Kidney (tissue), 14 donors: ENCODE data around the gene TNPO2. TPM values are rescaled to one million over a fixed set of nuclear protein-coding genes. Genes with fewer than 3 reads are reported as not detected.

Experiments used
- DNase-seq, 5 donors: peaks; one replicate each; pipeline ENCODE4 v3.0.0-alpha.2; 2013 to 2020
- FAIRE-seq: peaks from 2 replicates; lab custom pipeline; 2012; peaks lifted over from hg19 to GRCh38; lab: Jason Lieb, UNC
- H3K27ac ChIP-seq, 2 donors: one replicate each; pipeline ENCODE4 v1.7.0; 2013; ENCODE audit warnings: low read depth in 2 of 2, low read length in 2 of 2, inconsistent platforms in 1 of 2
- H3K27me3 ChIP-seq: one replicate; pipeline ENCODE4 v1.7.1; 2013; ENCODE audit warnings: low read length, inconsistent platforms; ENCODE audit not compliant: control insufficient read depth, insufficient read depth
- H3K36me3 ChIP-seq, 3 donors: one replicate each; pipeline versions ENCODE4 v1.7.0 to v1.7.1; 2013; ENCODE audit warnings: low read length in 3 of 3, control low read depth in 1 of 3, inconsistent platforms in 1 of 3; ENCODE audit not compliant: insufficient read depth in 3 of 3, control insufficient read depth in 2 of 3
- H3K4me1 ChIP-seq, 3 donors: one replicate each; pipeline versions ENCODE4 v1.7.0 to v1.7.1; 2013; ENCODE audit warnings: low read length in 3 of 3, inconsistent platforms in 1 of 3, low read depth in 1 of 3; ENCODE audit not compliant: control insufficient read depth in 2 of 3, insufficient read depth in 2 of 3
- H3K4me3 ChIP-seq, 3 donors: one replicate each; pipeline versions ENCODE4 v1.7.0 to v1.8.1; 2013; ENCODE audit warnings: low read length in 3 of 3, control low read depth in 1 of 3, inconsistent platforms in 1 of 3
- H3K9ac ChIP-seq, 3 donors: one replicate each; pipeline versions ENCODE4 v1.7.0 to v1.7.1; 2013; ENCODE audit warnings: low read length in 3 of 3, control low read depth in 1 of 3, inconsistent platforms in 1 of 3
- H3K9me3 ChIP-seq, 3 donors: one replicate each; pipeline versions ENCODE4 v1.7.0 to v1.7.1; 2013; ENCODE audit warnings: low read length in 3 of 3, control low read depth in 1 of 3, inconsistent platforms in 1 of 3; ENCODE audit not compliant: control insufficient read depth in 2 of 3, insufficient read depth in 1 of 3
- intact Hi-C: fragments of 100-400 bp; cut with DNase I; formaldehyde crosslinking; loops from one replicate; pipeline ENCODE4 v1.11.1; 2022
- polyA plus RNA-seq: library from polyadenylated mRNA; stranded (reverse); fragments of 350-450 nt; fragmentation: Illumina TruSeq; extraction: RNeasy Lipid Tissue Mini Kit (QIAGEN cat#74804); gene quantifications from one replicate; pipeline ENCODE4 v1.2.3, GENCODE V29; 2014; ENCODE audit warnings: low read depth, low replicate concordance; ENCODE audit not compliant: insufficient read depth
- total RNA-seq: library from RNA; stranded (reverse); fragmentation: NEBNext Ultra II Directional; extraction: Animal tissue kit (Norgen Biotek cat#: 25700); gene quantifications from one replicate; pipeline ENCODE4 v1.2.1, GENCODE V29; 2021
- TF ChIP-seq, protein P1 (sequence below): IDR thresholded peaks from 3 replicates; pipeline ENCODE4 v1.5.1; 2012; ENCODE audit warnings: mild to moderate bottlenecking, moderate library complexity, borderline replicate concordance; ENCODE audit not compliant: insufficient read depth; ENCODE audit errors: extremely low read depth
- donor health status: control.
- donor health status: control.
- donor health status: control.
- donor health status: control.
- donor health status: control.
- donor health status: DM: yes; HTN: yes; CAD: no.
- donor health status: Normal renal cell carcinoma (clear cell type).

Gene TNPO2
- total and polyA plus RNA-seq, 2 donors from 2014 or later: 20.5 to 62.7 TPM

DNA sequence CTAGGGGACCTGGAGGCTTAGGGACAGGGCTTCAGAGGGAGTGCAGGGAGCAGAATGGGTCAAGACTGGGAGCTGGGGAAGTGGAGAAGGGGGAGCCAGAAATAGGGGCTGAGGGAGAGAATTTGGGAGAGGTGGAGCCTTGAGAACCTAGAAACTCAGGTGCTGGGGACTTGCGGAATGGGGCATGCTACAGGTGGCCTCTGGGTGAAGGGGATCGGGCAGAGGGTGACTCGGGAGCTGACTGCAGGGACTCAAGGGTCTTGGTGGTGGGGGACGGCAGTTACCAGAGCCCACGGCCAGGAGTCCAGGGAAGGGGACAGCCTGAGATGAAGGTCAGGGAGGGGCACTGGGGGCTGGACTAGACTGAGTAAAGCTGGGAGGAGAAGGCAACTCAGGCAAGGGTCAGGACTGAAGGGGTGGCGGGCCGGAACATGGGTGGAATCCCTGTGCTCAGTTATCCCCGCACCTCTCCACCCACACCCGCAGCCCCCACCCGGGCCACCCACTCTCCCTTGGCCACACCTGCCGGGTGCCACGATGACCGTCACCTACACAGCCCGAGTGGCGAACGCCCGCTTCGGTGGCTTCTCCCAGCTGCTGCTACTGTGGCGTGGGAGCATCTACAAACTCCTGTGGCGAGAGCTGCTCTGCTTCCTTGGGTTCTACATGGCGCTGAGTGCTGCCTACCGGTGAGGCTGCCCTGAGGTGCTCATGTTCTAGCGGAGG lies 28.5 kb upstream of the TNPO2 start:
- intact Hi-C loops: no loop called here
- H3K27ac ChIP-seq: no peak overlapping the region
- no peaks in the 10 kb centered on the region for H3K4me1 ChIP-seq
- no peaks in the 10 kb centered on the region for H3K9me3 ChIP-seq
- H3K9ac ChIP-seq: no peak overlapping the region
- FAIRE-seq: no peak
- TF ChIP-seq, protein P1, sequence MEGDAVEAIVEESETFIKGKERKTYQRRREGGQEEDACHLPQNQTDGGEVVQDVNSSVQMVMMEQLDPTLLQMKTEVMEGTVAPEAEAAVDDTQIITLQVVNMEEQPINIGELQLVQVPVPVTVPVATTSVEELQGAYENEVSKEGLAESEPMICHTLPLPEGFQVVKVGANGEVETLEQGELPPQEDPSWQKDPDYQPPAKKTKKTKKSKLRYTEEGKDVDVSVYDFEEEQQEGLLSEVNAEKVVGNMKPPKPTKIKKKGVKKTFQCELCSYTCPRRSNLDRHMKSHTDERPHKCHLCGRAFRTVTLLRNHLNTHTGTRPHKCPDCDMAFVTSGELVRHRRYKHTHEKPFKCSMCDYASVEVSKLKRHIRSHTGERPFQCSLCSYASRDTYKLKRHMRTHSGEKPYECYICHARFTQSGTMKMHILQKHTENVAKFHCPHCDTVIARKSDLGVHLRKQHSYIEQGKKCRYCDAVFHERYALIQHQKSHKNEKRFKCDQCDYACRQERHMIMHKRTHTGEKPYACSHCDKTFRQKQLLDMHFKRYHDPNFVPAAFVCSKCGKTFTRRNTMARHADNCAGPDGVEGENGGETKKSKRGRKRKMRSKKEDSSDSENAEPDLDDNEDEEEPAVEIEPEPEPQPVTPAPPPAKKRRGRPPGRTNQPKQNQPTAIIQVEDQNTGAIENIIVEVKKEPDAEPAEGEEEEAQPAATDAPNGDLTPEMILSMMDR: no peak
- no peaks in the 10 kb centered on the region for H3K27me3 ChIP-seq
- no peak overlapping the region for H3K4me3 ChIP-seq
- H3K36me3 ChIP-seq: peaks cover 0 to 6% (median 6%) of the 10 kb centered on the region in 3 donors
- no peak for DNase-seq

- FAIRE-seq (no peak), DNase-seq (no peak)
- H3K9me3 ChIP-seq: no peaks in the 10 kb centered on the region
- H3K4me3 ChIP-seq: no peak within 1 kb of the TSS
- no peak within 1 kb of the TSS for H3K27ac ChIP-seq
- H3K9ac ChIP-seq: no peak within 1 kb of the TSS
- TF ChIP-seq, protein P1: no peak
- no peaks in the 10 kb centered on the region for H3K4me1 ChIP-seq
- no peaks in the 10 kb centered on the region for H3K27me3 ChIP-seq
- H3K36me3 ChIP-seq: peaks cover 0 to 6% (median 6%) of the 10 kb centered on the region in 3 donors
- intact Hi-C loops: no loop called here
Observed at GRCh38 chr19:12751635-12752034, 27.9 kb upstream of the TNPO2 start, which contains the start of gene BEST2. TSS of gene BEST2 (plus strand) at chr19:12751791. CDS start at chr19:12752593, 802 bp downstream.

DNA sequence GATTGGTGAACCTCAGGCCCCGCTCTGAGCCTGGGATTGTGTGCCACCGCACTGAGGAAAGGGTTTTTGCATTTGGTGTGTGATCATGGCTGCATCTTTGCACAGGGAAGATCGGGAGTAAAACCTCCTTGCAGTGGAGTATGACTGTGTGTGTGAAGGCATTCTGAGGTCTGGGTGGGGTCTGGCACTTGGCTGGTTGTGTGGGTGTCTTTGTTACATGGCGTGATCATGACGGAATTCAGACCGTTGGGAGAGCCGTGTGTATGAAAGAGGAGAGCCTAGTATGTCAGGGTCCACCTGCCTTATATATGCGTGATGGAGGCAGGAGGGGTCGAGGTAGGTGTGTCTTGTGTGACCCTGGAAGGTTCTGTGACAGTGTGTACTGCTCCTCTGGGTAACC lies 27.1 kb upstream of the TNPO2 start:
- no peak for DNase-seq
- intact Hi-C loops: no loop called here
- TF ChIP-seq, protein P1: no peak
- Histone ChIP-seq H3K27ac (no peak overlapping the region), H3K9me3 (no peaks in the 10 kb centered on the region), H3K27me3 (no peaks in the 10 kb centered on the region), H3K9ac (no peak overlapping the region), H3K4me1 (no peaks in the 10 kb centered on the region), H3K36me3 (peaks cover 2 to 9% (median 6%) of the 10 kb centered on the region in 3 donors), H3K4me3 (no peak overlapping the region)
- no peak for FAIRE-seq
